OCI-LY7 (cell line): ENCODE results near the gene SOX13. TPM values are rescaled to one million over a fixed set of nuclear protein-coding genes. Genes with fewer than 3 reads are reported as not detected.

Experiments
- BruUV-seq: library from RNA; stranded (reverse); fragments of 400-500 nt; replicated peaks from 2 replicates; lab custom pipeline; 2021; lab: Mats Ljungman, UMichigan
- CTCF ChIA-PET: fragments of 300-600 bp; sonication (Branson Sonifier 250); formaldehyde crosslinking; loops from one replicate; lab custom pipeline; 2022; ENCODE audit warnings: antibody characterized with exemption; ENCODE audit not compliant: unreplicated experiment; lab: Charles Lee
- POLR2A ChIA-PET: fragments of 300-600 bp; sonication (Branson Sonifier 250); formaldehyde crosslinking; loops from one replicate; lab custom pipeline; 2022; ENCODE audit warnings: antibody characterized with exemption; lab: Charles Lee
- DNase-seq: peaks from one replicate; pipeline ENCODE4 v3.0.0-alpha.2; 2015; ENCODE audit warnings: low spot score
- H2AFZ ChIP-seq: fragments of 200-600 bp; sonication (generic), shearing (Covaris generic); 2 replicates; pipeline ENCODE4 v1.6.1; 2014; ENCODE audit warnings: mild to moderate bottlenecking, antibody characterized with exemption, low read length, moderate library complexity
- H3K27ac ChIP-seq: fragments of 200-600 bp; sonication (generic); 2 replicates; pipeline ENCODE4 v1.5.1; 2014; ENCODE audit warnings: mixed run types, low read depth, mild to moderate bottlenecking, moderate library complexity, low read length, inconsistent platforms; ENCODE audit not compliant: poor library complexity, severe bottlenecking
- H3K36me3 ChIP-seq: fragments of 200-600 bp; sonication (generic); 2 replicates; pipeline ENCODE4 v1.6.1; 2014; ENCODE audit warnings: mild to moderate bottlenecking, antibody characterized with exemption, low read length, moderate library complexity, mixed read lengths; ENCODE audit not compliant: insufficient read depth
- H3K4me1 ChIP-seq: fragments of 200-600 bp; sonication (generic); 2 replicates; pipeline ENCODE4 v1.5.1; 2014; ENCODE audit warnings: mild to moderate bottlenecking, low read length; ENCODE audit not compliant: insufficient read depth, poor library complexity, severe bottlenecking
- H3K4me2 ChIP-seq: fragments of 200-600 bp; sonication (generic); 2 replicates; pipeline ENCODE4 v1.6.1; 2014; ENCODE audit warnings: mild to moderate bottlenecking, low read length
- H3K4me3 ChIP-seq: fragments of 200-600 bp; sonication (generic); 2 replicates; pipeline ENCODE4 v1.5.1; 2014; ENCODE audit warnings: mild to moderate bottlenecking, low read depth, low read length; ENCODE audit not compliant: poor library complexity, severe bottlenecking
- H3K79me2 ChIP-seq: fragments of 200-600 bp; sonication (generic); 2 replicates; pipeline ENCODE4 v1.6.1; 2016; ENCODE audit warnings: low read depth, mild to moderate bottlenecking, low read length, moderate library complexity, mixed read lengths; ENCODE audit not compliant: insufficient read depth
- H3K9me2 ChIP-seq: fragments of 200-600 bp; sonication (generic); 2 replicates; pipeline ENCODE4 v1.6.1; 2016; ENCODE audit warnings: mild to moderate bottlenecking, low read length, mixed read lengths; ENCODE audit not compliant: insufficient read depth
- H3K9me3 ChIP-seq: fragments of 200-600 bp; sonication (generic); 2 replicates; pipeline ENCODE4 v1.6.1; 2014; ENCODE audit warnings: mild to moderate bottlenecking, mixed run types, low read length, mixed read lengths
- H4K20me1 ChIP-seq: fragments of 200-600 bp; sonication (generic); 2 replicates; pipeline ENCODE4 v1.6.1; 2014; ENCODE audit warnings: mild to moderate bottlenecking, antibody characterized with exemption, low read length, moderate library complexity, mixed read lengths; ENCODE audit not compliant: insufficient read depth
- CTCF ChIP-seq: fragments of 200-600 bp; sonication (generic); conservative IDR thresholded peaks from 2 replicates; pipeline ENCODE4 v1.5.1; 2014; ENCODE audit warnings: mild to moderate bottlenecking, antibody characterized with exemption, low read length, moderate library complexity, mixed read lengths
- EZH2phosphoT487 ChIP-seq: fragments of 200-600 bp; sonication (generic); IDR thresholded peaks from 2 replicates; pipeline ENCODE4 v1.6.1; 2018; ENCODE audit warnings: low read depth, borderline replicate concordance, mild to moderate bottlenecking, mixed run types, antibody characterized with exemption, low read length, moderate library complexity, mixed read lengths
- intact Hi-C: fragments of 100-400 bp; cut with micrococcal nuclease; formaldehyde crosslinking; loops from one replicate; pipeline ENCODE4 v1.10.0; 2022; ENCODE audit not compliant: unreplicated experiment
- total RNA-seq, 2 experiments: library from RNA; depleted of rRNA in 1 of 2; stranded (reverse); fragments of >200 nt in 1 of 2; shearing (Covaris generic) in 1 of 2; gene quantifications; 2 replicates each; pipeline ENCODE4 v1.2.3, GENCODE V29; 2014 to 2022

Gene SOX13
- total RNA-seq, 2 experiments from 2014 or later = 0.27 TPM; not detected in 1

GRCh38 chr1:204110894-204111633 lies 38.1 kb downstream of the SOX13 start:
- no peaks in the 10 kb centered on the region for H4K20me1 ChIP-seq
- TF ChIP-seq EZH2phosphoT487 = no peak
- TF ChIP-seq CTCF = no peak
- no peak overlapping the region for H3K27ac ChIP-seq
- BruUV-seq = no TSS peak
- H3K9me3 ChIP-seq = no peaks in the 10 kb centered on the region
- H3K9me2 ChIP-seq = no peaks in the 10 kb centered on the region
- H2AFZ ChIP-seq = no peak overlapping the region
- H3K4me2 ChIP-seq = no peak overlapping the region
- no peak for DNase-seq
- ChIA-PET CTCF (no interaction called here), POLR2A (no interaction called here)
- H3K79me2 ChIP-seq = no peaks in the 10 kb centered on the region
- H3K36me3 ChIP-seq = no peaks in the 10 kb centered on the region
- peaks cover 9% of the 10 kb centered on the region for H3K4me1 ChIP-seq
- intact Hi-C loops = no loop called here
- H3K4me3 ChIP-seq = no peak overlapping the region

GRCh38 chr1:204112876-204113730 lies 40.2 kb downstream of the SOX13 start:
- ChIA-PET CTCF (no interaction called here), POLR2A (interaction anchor here (0.6 to 1.2 kb wide), 2 partner anchors 15 to 548 kb away, joined by 3 read pairs; no protein-coding TSS in a partner anchor)
- no peak overlapping the region for H3K4me2 ChIP-seq
- H3K36me3 ChIP-seq = no peaks in the 10 kb centered on the region
- TF ChIP-seq EZH2phosphoT487 (no peak), CTCF (peak; percentile 32; the same call in 1 of the 2 replicates)
- no peak overlapping the region for H2AFZ ChIP-seq
- no peak overlapping the region for H3K27ac ChIP-seq
- H3K4me1 ChIP-seq = peaks cover 9% of the 10 kb centered on the region
- no peak for DNase-seq
- H3K9me2 ChIP-seq = no peaks in the 10 kb centered on the region
- BruUV-seq = no TSS peak
- H3K9me3 ChIP-seq = no peaks in the 10 kb centered on the region
- intact Hi-C loops = no loop called here
- H3K79me2 ChIP-seq = no peaks in the 10 kb centered on the region
- no peaks in the 10 kb centered on the region for H4K20me1 ChIP-seq
- H3K4me3 ChIP-seq = no peak overlapping the region
